ENCODE results near the gene PLA2G4F.

Gene PLA2G4F, protein sequence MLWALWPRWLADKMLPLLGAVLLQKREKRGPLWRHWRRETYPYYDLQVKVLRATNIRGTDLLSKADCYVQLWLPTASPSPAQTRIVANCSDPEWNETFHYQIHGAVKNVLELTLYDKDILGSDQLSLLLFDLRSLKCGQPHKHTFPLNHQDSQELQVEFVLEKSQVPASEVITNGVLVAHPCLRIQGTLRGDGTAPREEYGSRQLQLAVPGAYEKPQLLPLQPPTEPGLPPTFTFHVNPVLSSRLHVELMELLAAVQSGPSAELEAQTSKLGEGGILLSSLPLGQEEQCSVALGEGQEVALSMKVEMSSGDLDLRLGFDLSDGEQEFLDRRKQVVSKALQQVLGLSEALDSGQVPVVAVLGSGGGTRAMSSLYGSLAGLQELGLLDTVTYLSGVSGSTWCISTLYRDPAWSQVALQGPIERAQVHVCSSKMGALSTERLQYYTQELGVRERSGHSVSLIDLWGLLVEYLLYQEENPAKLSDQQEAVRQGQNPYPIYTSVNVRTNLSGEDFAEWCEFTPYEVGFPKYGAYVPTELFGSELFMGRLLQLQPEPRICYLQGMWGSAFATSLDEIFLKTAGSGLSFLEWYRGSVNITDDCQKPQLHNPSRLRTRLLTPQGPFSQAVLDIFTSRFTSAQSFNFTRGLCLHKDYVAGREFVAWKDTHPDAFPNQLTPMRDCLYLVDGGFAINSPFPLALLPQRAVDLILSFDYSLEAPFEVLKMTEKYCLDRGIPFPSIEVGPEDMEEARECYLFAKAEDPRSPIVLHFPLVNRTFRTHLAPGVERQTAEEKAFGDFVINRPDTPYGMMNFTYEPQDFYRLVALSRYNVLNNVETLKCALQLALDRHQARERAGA

DNA sequence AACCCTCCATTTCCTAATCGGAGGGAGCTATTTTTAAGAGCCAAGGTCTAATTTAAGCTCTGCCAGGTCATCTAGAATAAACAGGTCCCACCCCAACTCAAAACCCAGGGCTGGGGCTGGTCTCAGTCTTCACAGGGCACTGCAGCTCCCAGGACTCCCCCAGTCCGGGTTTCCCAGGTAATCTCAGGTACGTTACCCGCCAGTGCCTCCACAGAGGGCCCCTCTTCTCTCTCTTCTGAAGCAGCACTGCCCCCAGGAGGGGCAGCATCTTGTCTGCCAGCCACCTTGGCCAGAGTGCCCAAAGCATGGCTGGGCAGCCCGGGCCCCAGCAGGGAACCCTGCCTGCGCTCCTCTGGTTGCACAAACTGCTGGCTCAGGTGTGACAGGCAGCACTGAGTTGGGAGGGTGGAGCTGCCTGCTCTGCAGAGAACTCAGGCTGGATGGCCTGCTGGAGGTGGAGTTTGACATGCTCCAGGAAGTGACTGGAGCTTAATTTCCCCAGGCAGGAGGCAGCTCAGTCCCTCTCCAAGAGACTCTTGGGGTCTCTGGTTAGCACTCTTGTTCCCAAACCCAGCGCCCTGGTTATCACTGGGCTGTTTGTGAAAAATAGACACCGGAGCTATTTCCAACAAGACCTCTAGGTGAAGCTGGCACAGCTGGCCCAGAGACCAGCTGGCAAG lies at the start of gene PLA2G4F:
TSS of gene PLA2G4F (minus strand) at position 394 of the 680 bp plus-strand sequence. CDS start at position 307, 87 bp downstream.
- TF ChIP-seq, protein P1, sequence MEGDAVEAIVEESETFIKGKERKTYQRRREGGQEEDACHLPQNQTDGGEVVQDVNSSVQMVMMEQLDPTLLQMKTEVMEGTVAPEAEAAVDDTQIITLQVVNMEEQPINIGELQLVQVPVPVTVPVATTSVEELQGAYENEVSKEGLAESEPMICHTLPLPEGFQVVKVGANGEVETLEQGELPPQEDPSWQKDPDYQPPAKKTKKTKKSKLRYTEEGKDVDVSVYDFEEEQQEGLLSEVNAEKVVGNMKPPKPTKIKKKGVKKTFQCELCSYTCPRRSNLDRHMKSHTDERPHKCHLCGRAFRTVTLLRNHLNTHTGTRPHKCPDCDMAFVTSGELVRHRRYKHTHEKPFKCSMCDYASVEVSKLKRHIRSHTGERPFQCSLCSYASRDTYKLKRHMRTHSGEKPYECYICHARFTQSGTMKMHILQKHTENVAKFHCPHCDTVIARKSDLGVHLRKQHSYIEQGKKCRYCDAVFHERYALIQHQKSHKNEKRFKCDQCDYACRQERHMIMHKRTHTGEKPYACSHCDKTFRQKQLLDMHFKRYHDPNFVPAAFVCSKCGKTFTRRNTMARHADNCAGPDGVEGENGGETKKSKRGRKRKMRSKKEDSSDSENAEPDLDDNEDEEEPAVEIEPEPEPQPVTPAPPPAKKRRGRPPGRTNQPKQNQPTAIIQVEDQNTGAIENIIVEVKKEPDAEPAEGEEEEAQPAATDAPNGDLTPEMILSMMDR (IDR thresholded peaks at IDR 0.05; ENCODE audit: low read depth, low read length, missing control alignments), result no peak
- H3K4me3 ChIP-seq (ENCODE audit: low read depth, low read length), result no peak within 1 kb of the TSS
- DNase-seq (ENCODE audit: low read depth), result no peak

DNA sequence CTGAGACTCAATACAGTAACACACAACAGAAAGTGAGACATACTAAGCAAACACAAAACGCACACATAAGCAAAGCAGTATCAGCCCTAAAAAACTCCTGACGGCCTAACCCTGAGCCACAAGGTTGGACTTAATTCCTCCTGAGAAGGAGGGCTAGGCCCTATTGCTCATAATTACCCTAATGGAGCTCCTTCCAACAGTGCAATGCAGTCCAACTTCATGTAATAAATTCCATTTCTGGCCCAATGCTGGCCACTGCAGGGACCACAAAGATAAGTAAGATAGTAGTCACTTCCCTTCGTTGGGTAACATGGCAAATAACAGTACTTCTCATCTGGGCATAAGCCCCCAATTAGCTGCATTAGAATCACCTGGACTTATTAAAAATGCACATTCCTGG lies 47.5 kb upstream of the PLA2G4F start:
- no peak for DNase-seq (ENCODE audit: low read depth)
- no peak overlapping the region for H3K4me3 ChIP-seq (ENCODE audit: low read depth, low read length)
- TF ChIP-seq, protein P1 (IDR thresholded peaks at IDR 0.05; ENCODE audit: low read depth, low read length, missing control alignments), result no peak

DNA sequence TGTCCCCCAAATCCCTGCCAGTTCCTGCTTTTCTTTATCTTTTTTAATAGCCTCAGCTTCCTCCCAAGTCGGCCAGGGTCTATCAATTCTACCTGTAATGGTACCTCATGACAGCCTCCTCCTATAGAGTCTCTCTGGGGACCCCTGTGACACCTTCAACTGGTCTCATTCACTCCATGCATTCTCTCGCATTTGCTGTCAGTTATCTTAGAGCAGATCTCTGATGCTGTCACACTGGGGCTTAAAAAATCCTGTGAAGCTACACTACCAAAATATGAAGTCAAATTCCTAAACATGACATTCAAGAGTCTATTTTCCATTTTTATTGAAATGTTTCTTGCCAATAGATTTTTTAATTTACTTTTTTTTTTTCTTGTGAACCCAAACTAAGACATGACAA lies 46.2 kb upstream of the PLA2G4F start:
- no peak for DNase-seq (ENCODE audit: low read depth)
- H3K4me3 ChIP-seq (ENCODE audit: low read depth, low read length), result no peak overlapping the region
- TF ChIP-seq, protein P1 (IDR thresholded peaks at IDR 0.05; ENCODE audit: low read depth, low read length, missing control alignments), result no peak

DNA sequence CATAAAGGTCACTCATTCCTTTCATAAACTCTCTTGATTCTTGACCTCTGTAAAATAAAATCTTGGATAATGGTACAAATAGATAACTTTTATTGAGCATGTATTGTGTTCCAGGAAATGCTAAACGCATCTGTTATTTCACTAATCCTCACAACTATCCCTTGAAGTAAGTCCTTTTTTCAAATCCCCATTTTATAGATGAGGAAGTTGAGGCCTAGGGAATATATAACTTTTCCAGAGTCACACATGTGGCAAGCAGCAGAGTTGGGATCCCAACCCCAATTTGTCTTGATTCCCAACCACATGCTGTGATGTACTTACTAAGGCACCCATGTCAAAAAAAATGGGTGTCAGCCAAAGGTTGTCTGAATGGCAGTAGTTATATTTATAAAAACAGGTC lies 45.4 kb upstream of the PLA2G4F start:
- DNase-seq (ENCODE audit: low read depth), result no peak
- TF ChIP-seq, protein P1 (IDR thresholded peaks at IDR 0.05; ENCODE audit: low read depth, low read length, missing control alignments), result no peak
- no peak overlapping the region for H3K4me3 ChIP-seq (ENCODE audit: low read depth, low read length)

DNA sequence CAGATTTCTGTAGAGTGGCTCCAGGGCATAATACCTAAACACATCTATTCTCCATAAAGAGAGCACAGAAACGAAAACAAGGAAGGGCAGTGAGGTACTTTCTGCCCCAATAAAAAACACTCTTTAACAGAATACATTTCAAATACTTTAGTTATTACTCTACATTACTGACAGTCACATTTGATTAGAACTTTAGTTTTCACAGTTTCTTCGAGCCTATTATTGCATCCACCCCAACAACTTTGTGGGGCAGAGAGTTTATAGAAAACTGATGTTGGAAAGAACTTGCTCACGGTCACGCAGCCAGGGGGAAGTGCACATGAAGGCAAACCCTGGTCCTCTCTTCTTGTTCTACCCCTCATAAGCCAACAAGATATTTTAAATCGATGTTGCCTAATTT lies 42.7 kb upstream of the PLA2G4F start:
- TF ChIP-seq, protein P1 (IDR thresholded peaks at IDR 0.05; ENCODE audit: low read depth, low read length, missing control alignments), result no peak
- H3K4me3 ChIP-seq (ENCODE audit: low read depth, low read length), result no peak overlapping the region
- no peak for DNase-seq (ENCODE audit: low read depth)

DNA sequence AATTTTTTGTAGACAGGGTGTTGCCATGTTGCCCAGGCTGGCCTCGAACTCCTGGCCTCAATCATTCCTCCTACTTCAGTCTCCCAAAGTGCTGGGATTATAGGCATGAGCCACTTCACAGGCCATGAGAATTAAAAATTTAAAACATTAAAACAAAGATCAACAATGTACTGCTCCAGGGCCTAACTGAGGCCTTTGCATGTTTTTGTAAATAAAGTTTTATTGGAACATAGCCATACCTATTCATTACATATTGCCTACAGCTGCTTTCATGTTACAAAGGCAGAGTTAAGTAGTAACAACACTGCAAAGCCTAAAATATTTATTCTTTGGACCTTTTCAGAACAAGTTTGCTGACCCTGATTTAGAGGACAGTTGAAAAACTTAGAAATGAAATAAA lies 42.1 kb upstream of the PLA2G4F start:
- TF ChIP-seq, protein P1 (IDR thresholded peaks at IDR 0.05; ENCODE audit: low read depth, low read length, missing control alignments), result no peak
- no peak overlapping the region for H3K4me3 ChIP-seq (ENCODE audit: low read depth, low read length)
- DNase-seq (ENCODE audit: low read depth), result no peak
